Endodermal cell (in vitro differentiated cells): ENCODE measurements around the gene VTI1A. TPM values are rescaled to one million over a fixed set of nuclear protein-coding genes. Genes with fewer than 3 reads are reported as not detected.

Experiments used
- DNase-seq: peaks from one replicate; pipeline ENCODE4 v3.0.0-alpha.2; 2017
- H3K27ac ChIP-seq: 2 replicates; pipeline ENCODE4 v1.5.1; 2013; ENCODE audit warnings: mild to moderate bottlenecking, low read depth, low read length, moderate library complexity
- H3K27me3 ChIP-seq: 2 replicates; pipeline ENCODE4 v1.6.1; 2013; ENCODE audit warnings: mild to moderate bottlenecking, low read length, moderate library complexity; ENCODE audit not compliant: insufficient read depth, control insufficient read depth, poor library complexity, severe bottlenecking
- H3K36me3 ChIP-seq: 2 replicates; pipeline ENCODE4 v1.7.0; 2013; ENCODE audit warnings: mild to moderate bottlenecking, low read length, moderate library complexity; ENCODE audit not compliant: control insufficient read depth, insufficient read depth
- H3K4me1 ChIP-seq: one replicate; pipeline ENCODE4 v1.7.0; 2013; ENCODE audit warnings: low read length; ENCODE audit not compliant: control insufficient read depth, insufficient read depth
- H3K4me3 ChIP-seq: 2 replicates; pipeline ENCODE4 v1.5.1; 2013; ENCODE audit warnings: mild to moderate bottlenecking, low read length, moderate library complexity
- H3K9ac ChIP-seq: 2 replicates; pipeline ENCODE4 v1.6.1; 2013; ENCODE audit warnings: mild to moderate bottlenecking, low read length, moderate library complexity; ENCODE audit not compliant: poor library complexity, severe bottlenecking; ENCODE audit errors: extremely low read depth
- H3K9me3 ChIP-seq: 2 replicates; pipeline ENCODE4 v1.6.1; 2013; ENCODE audit warnings: mild to moderate bottlenecking, low read length, moderate library complexity; ENCODE audit not compliant: control insufficient read depth
- H3K27ac Mint-ChIP-seq: 2 replicates; pipeline ENCODE4 v1.8.0; 2020; ENCODE audit warnings: mixed read lengths
- H3K27me3 Mint-ChIP-seq: 2 replicates; pipeline ENCODE4 v1.8.0; 2021; ENCODE audit warnings: mild to moderate bottlenecking, mixed read lengths; ENCODE audit not compliant: insufficient read depth
- H3K36me3 Mint-ChIP-seq: 2 replicates; pipeline ENCODE4 v1.8.0; 2020; ENCODE audit warnings: low read depth, mixed read lengths
- H3K4me1 Mint-ChIP-seq: 2 replicates; pipeline ENCODE4 v1.8.0; 2020; ENCODE audit warnings: mixed read lengths
- H3K4me3 Mint-ChIP-seq: 2 replicates; pipeline ENCODE4 v1.8.0; 2020; ENCODE audit warnings: mild to moderate bottlenecking, moderate library complexity, mixed read lengths
- H3K9me3 Mint-ChIP-seq: 2 replicates; pipeline ENCODE4 v1.8.0; 2020; ENCODE audit warnings: mild to moderate bottlenecking, mixed read lengths
- CTCF ChIP-seq: fragments of 200-600 bp; sonication (generic); conservative IDR thresholded peaks from 2 replicates; pipeline ENCODE4 v1.5.0; 2021; ENCODE audit warnings: antibody characterized with exemption, mild to moderate bottlenecking
- WGBS, 2 experiments: methylation state at CpG; one replicate each; pipeline versions ENCODE4 v1.1.5 to v1.1.7; 2013; ENCODE audit warnings: missing lambda C conversion rate in 2 of 2, mixed read lengths in 1 of 2; ENCODE audit not compliant: insufficient coverage in 1 of 2, insufficient read length in 1 of 2; 5-methylcytosine and 5-hydroxymethylcytosine counted together
- total RNA-seq, 2 donors: library from RNA; stranded (reverse); fragmentation: NEBNext Ultra II Directional in 1 of 2; extraction: Animal tissue kit (Norgen Biotek cat#: 25700) in 1 of 2; gene quantifications; 2 replicates in 1 of 2; 3 replicates in 1 of 2; pipeline ENCODE4 v1.2.1, GENCODE V29; 2021

The VTI1A gene
- total RNA-seq, 2 donors from 2014 or later = 27.0 to 29.9 TPM

- Mint-ChIP-seq H3K4me3 (no peak overlapping the region), H3K27me3 (no peaks in the 10 kb centered on the region), H3K27ac (no peak overlapping the region), H3K36me3 (no peaks in the 10 kb centered on the region), H3K9me3 (no peaks in the 10 kb centered on the region), H3K4me1 (peaks cover 10% of the 10 kb centered on the region)
- H3K4me3 ChIP-seq = no peak overlapping the region
- no peak for DNase-seq
- no peak overlapping the region for H3K27ac ChIP-seq
- H3K4me1 ChIP-seq = no peaks in the 10 kb centered on the region
- no peaks in the 10 kb centered on the region for H3K9me3 ChIP-seq
- 60 to 81% methylated on average over 3 to 4 of the region's 4 CpGs for WGBS, 2 experiments
- H3K27me3 ChIP-seq = no peaks in the 10 kb centered on the region
- no peaks in the 10 kb centered on the region for H3K36me3 ChIP-seq
- no peak overlapping the region for H3K9ac ChIP-seq
- no peak for TF ChIP-seq CTCF
These were observed 202.2 kb downstream of the VTI1A start for GRCh38 chr10:112649006-112649821.

- Histone ChIP-seq H3K9me3 (no peaks in the 10 kb centered on the region), H3K36me3 (no peaks in the 10 kb centered on the region), H3K27me3 (no peaks in the 10 kb centered on the region), H3K4me1 (no peaks in the 10 kb centered on the region), H3K4me3 (no peak overlapping the region), H3K27ac (no peak overlapping the region), H3K9ac (no peak overlapping the region)
- Mint-ChIP-seq H3K27me3 (no peaks in the 10 kb centered on the region), H3K9me3 (no peaks in the 10 kb centered on the region), H3K36me3 (peaks cover 2% of the 10 kb centered on the region), H3K4me3 (no peak overlapping the region), H3K27ac (no peak overlapping the region), H3K4me1 (peaks cover 7% of the 10 kb centered on the region)
- no peak for TF ChIP-seq CTCF
- DNase-seq = no peak
- WGBS, 2 experiments = 98 to 100% methylated on average over 1 to 3 of the region's 4 CpGs
These were observed 202.8 kb downstream of the VTI1A start for GRCh38 chr10:112649822-112650152.

- H3K4me3 ChIP-seq = no peak overlapping the region
- H3K27ac Mint-ChIP-seq = no peak overlapping the region
- H3K9me3 ChIP-seq = no peaks in the 10 kb centered on the region
- H3K27me3 Mint-ChIP-seq = no peaks in the 10 kb centered on the region
- no peak for TF ChIP-seq CTCF
- no peak for DNase-seq
- peaks cover 3% of the 10 kb centered on the region for H3K36me3 Mint-ChIP-seq
- no peak overlapping the region for H3K27ac ChIP-seq
- H3K4me1 Mint-ChIP-seq = peaks cover 14% of the 10 kb centered on the region
- no peaks in the 10 kb centered on the region for H3K4me1 ChIP-seq
- H3K36me3 ChIP-seq = no peaks in the 10 kb centered on the region
- no peak overlapping the region for H3K4me3 Mint-ChIP-seq
- no peak overlapping the region for H3K9ac ChIP-seq
- 92 to 100% methylated on average over 4 to 7 of the region's 7 CpGs for WGBS, 2 experiments
- H3K27me3 ChIP-seq = no peaks in the 10 kb centered on the region
- H3K9me3 Mint-ChIP-seq = no peaks in the 10 kb centered on the region
These were observed 203.6 kb downstream of the VTI1A start for GRCh38 chr10:112650588-112651030.
